CD4-positive, alpha-beta T cell treated with Interleukin-4 for 4 hours (primary cell): ENCODE data around the gene CACNA1C.
"Not testable (repeated sequence)": the region's sequence is repeated elsewhere in the genome, so short reads cannot be mapped to it uniquely, and the experiment has no call there.

Source experiments
- DNase-seq: peaks from one replicate; pipeline ENCODE4 v3.0.0-alpha.2; 2020

CACNA1C gene

GRCh38 chr12:2239381-2239871 lies 186.6 kb downstream of the CACNA1C start:
- no peak for DNase-seq

GRCh38 chr12:2240390-2240789 lies 187.6 kb downstream of the CACNA1C start:
- no peak for DNase-seq

- no peak for DNase-seq
Observed at GRCh38 chr12:2240984-2241383, 188.2 kb downstream of the CACNA1C start.

GRCh38 chr12:2242216-2242615 lies 189.4 kb downstream of the CACNA1C start:
- no peak for DNase-seq

GRCh38 chr12:2242816-2243215 lies 190.0 kb downstream of the CACNA1C start:
- no peak for DNase-seq

GRCh38 chr12:2243275-2243674 lies 190.5 kb downstream of the CACNA1C start:
- DNase-seq, result no peak

GRCh38 chr12:2244013-2244861 lies 191.4 kb downstream of the CACNA1C start:
- DNase-seq, result no peak

- no peak for DNase-seq
Observed at GRCh38 chr12:2246358-2246757, 193.6 kb downstream of the CACNA1C start.

- DNase-seq, result no peak
Observed at GRCh38 chr12:2247120-2247519, 194.3 kb downstream of the CACNA1C start.

- DNase-seq, result no peak
Observed at GRCh38 chr12:2247596-2247995, 194.8 kb downstream of the CACNA1C start.

GRCh38 chr12:2248087-2248900 lies 195.5 kb downstream of the CACNA1C start:
- DNase-seq, result no peak

GRCh38 chr12:2248901-2249381 lies 196.2 kb downstream of the CACNA1C start:
- no peak for DNase-seq

- no peak for DNase-seq
Observed at GRCh38 chr12:2250797-2251196, 198.0 kb downstream of the CACNA1C start.

GRCh38 chr12:2251526-2252209 lies 198.9 kb downstream of the CACNA1C start:
- DNase-seq, result no peak

- no peak for DNase-seq
Observed at GRCh38 chr12:2255311-2255710, 202.5 kb downstream of the CACNA1C start.

- DNase-seq, result not testable (repeated sequence)
Observed at GRCh38 chr12:2255731-2256130, 202.9 kb downstream of the CACNA1C start.

- DNase-seq, result no peak
Observed at GRCh38 chr12:2256453-2256852, 203.7 kb downstream of the CACNA1C start.

GRCh38 chr12:2256915-2257314 lies 204.1 kb downstream of the CACNA1C start:
- no peak for DNase-seq

- no peak for DNase-seq
Observed at GRCh38 chr12:2258025-2258424, 205.2 kb downstream of the CACNA1C start.

GRCh38 chr12:2259369-2259768 lies 206.6 kb downstream of the CACNA1C start:
- DNase-seq, result no peak

- DNase-seq, result no peak
Observed at GRCh38 chr12:2260441-2260840, 207.7 kb downstream of the CACNA1C start.

GRCh38 chr12:2261708-2262107 lies 208.9 kb downstream of the CACNA1C start:
- no peak for DNase-seq

- no peak for DNase-seq
Observed at GRCh38 chr12:2262449-2262848, 209.7 kb downstream of the CACNA1C start.
